PC-9 (cell line): ENCODE measurements around the gene DAAM1. TPM values are rescaled to one million over a fixed set of nuclear protein-coding genes. Genes with fewer than 3 reads are reported as not detected.

ENCODE experiments used
- BruUV-seq: library from RNA; stranded (reverse); fragments of 400-500 nt; replicated peaks from 2 replicates; lab custom pipeline; 2021; lab: Mats Ljungman, UMichigan
- CTCF ChIA-PET: fragments of 300-600 bp; sonication (Branson Sonifier 250); formaldehyde crosslinking; loops from one replicate; lab custom pipeline; 2022; ENCODE audit warnings: antibody characterized with exemption; lab: Charles Lee
- POLR2A ChIA-PET: fragments of 300-600 bp; sonication (Branson Sonifier 250); formaldehyde crosslinking; loops from one replicate; lab custom pipeline; 2022; ENCODE audit warnings: antibody characterized with exemption; ENCODE audit not compliant: unreplicated experiment; lab: Charles Lee
- DNase-seq, 2 experiments: peaks; one replicate each; pipeline versions ENCODE4 v3.0.0 to v3.0.0-alpha.2; 2015 to 2022; ENCODE audit warnings: mixed read lengths in 1 of 2
- H2AFZ ChIP-seq: fragments of 200-600 bp; sonication (generic); 2 replicates; pipeline ENCODE4 v1.8.1; 2017; ENCODE audit warnings: antibody characterized with exemption
- H3F3A ChIP-seq: fragments of 200-600 bp; sonication (generic); 2 replicates; pipeline ENCODE4 v1.8.1; 2017; ENCODE audit warnings: antibody characterized with exemption, mild to moderate bottlenecking, low read depth; ENCODE audit not compliant: insufficient read depth
- H3K27ac ChIP-seq: fragments of 200-600 bp; sonication (generic); 2 replicates; pipeline ENCODE4 v1.6.1; 2016; ENCODE audit warnings: mixed run types
- H3K27me3 ChIP-seq: fragments of 200-600 bp; sonication (generic); 2 replicates; pipeline ENCODE4 v1.6.1; 2016; ENCODE audit warnings: low read depth, mixed run types; ENCODE audit not compliant: insufficient read depth
- H3K36me3 ChIP-seq: fragments of 200-600 bp; sonication (generic); 2 replicates; pipeline ENCODE4 v1.6.1; 2016; ENCODE audit warnings: low read depth, mixed run types
- H3K4me1 ChIP-seq: fragments of 200-600 bp; sonication (generic); replicated peaks from 2 replicates; pipeline ENCODE4 v1.6.1; 2016; ENCODE audit warnings: mixed run types; ENCODE audit not compliant: insufficient read depth
- H3K4me2 ChIP-seq: fragments of 200-600 bp; sonication (generic); 2 replicates; pipeline ENCODE4 v1.6.1; 2017; ENCODE audit warnings: mixed run types
- H3K4me3 ChIP-seq: fragments of 200-600 bp; sonication (generic); 2 replicates; pipeline ENCODE4 v1.6.1; 2016; ENCODE audit warnings: mixed run types
- H3K79me2 ChIP-seq: fragments of 200-600 bp; sonication (generic); 2 replicates; pipeline ENCODE4 v1.6.1; 2017; ENCODE audit warnings: low read depth, mixed run types
- H3K9me2 ChIP-seq: fragments of 200-600 bp; sonication (generic); 2 replicates; pipeline ENCODE4 v1.8.1; 2017; ENCODE audit warnings: mild to moderate bottlenecking; ENCODE audit not compliant: insufficient read depth
- H3K9me3 ChIP-seq: fragments of 200-600 bp; sonication (generic); 2 replicates; pipeline ENCODE4 v1.8.1; 2016; ENCODE audit warnings: low read depth; ENCODE audit not compliant: insufficient read depth
- H4K20me1 ChIP-seq: fragments of 200-600 bp; sonication (generic); 2 replicates; pipeline ENCODE4 v1.8.1; 2017; ENCODE audit not compliant: insufficient read depth
- CTCF ChIP-seq: fragments of 200-600 bp; sonication (generic); conservative IDR thresholded peaks from 2 replicates; pipeline ENCODE4 v1.6.1; 2017; ENCODE audit warnings: mixed run types, antibody characterized with exemption, mild to moderate bottlenecking, moderate library complexity
- EZH2 ChIP-seq: fragments of 200-600 bp; sonication (generic); IDR thresholded peaks from 2 replicates; pipeline ENCODE4 v1.8.0; 2017; ENCODE audit warnings: antibody characterized with exemption, low read depth
- intact Hi-C: fragments of 100-400 bp; cut with micrococcal nuclease; formaldehyde crosslinking; loops from one replicate; pipeline ENCODE4 v1.10.0; 2022; ENCODE audit not compliant: unreplicated experiment
- total RNA-seq: library from RNA; stranded (reverse); gene quantifications from 2 replicates; pipeline ENCODE4 v1.2.3, GENCODE V29; 2021

The DAAM1 gene
- total RNA-seq, 1 experiment from 2014 or later = 70.7 TPM

GRCh38 chr14:59251811-59252771 lies 63.6 kb downstream of the DAAM1 start:
- no TSS peak for BruUV-seq
- ChIA-PET CTCF (interaction anchor here (1.3 kb wide), 1 partner anchor 15 kb away, joined by 3 read pairs; no protein-coding TSS in a partner anchor), POLR2A (no interaction called here)

GRCh38 chr14:59252772-59253500 lies 64.5 kb downstream of the DAAM1 start:
- 0 out of 2 replicates have a peak, but pooled peaks cover 1% of the 10 kb centered on the region for H3K79me2 ChIP-seq
- intact Hi-C loops = no loop called here
- CTCF ChIA-PET = interaction anchor here (1.3 kb wide), 1 partner anchor 14 kb away, joined by 3 read pairs; no protein-coding TSS in a partner anchor

More at GRCh38 chr14:59251811-59252771, 63.6 kb downstream of the DAAM1 start:
- 0 out of 2 replicates have a peak, but pooled peaks cover 4% of the 10 kb centered on the region for H3K79me2 ChIP-seq
- no peaks in the 10 kb centered on the region for H4K20me1 ChIP-seq
- H3K4me1 ChIP-seq = 0 out of 2 replicates have a peak, but pooled peaks cover 7% of the 10 kb centered on the region
- TF ChIP-seq EZH2 (no peak), CTCF (no peak)
- H3F3A ChIP-seq = no peaks in the 10 kb centered on the region
- H3K9me3 ChIP-seq = no peaks in the 10 kb centered on the region
- H2AFZ ChIP-seq = no peak overlapping the region
- H3K4me2 ChIP-seq = no peak overlapping the region
- H3K4me3 ChIP-seq = no peak overlapping the region
- DNase-seq = no peak
- no peak overlapping the region for H3K27ac ChIP-seq
- intact Hi-C loops = no loop called here
- H3K36me3 ChIP-seq = no peaks in the 10 kb centered on the region
- no peaks in the 10 kb centered on the region for H3K27me3 ChIP-seq
- H3K9me2 ChIP-seq = no peaks in the 10 kb centered on the region

More at GRCh38 chr14:59252772-59253500, 64.5 kb downstream of the DAAM1 start:
- Histone ChIP-seq H3K27me3 (no peaks in the 10 kb centered on the region), H4K20me1 (no peaks in the 10 kb centered on the region), H3F3A (no peaks in the 10 kb centered on the region), H3K9me3 (no peaks in the 10 kb centered on the region), H3K4me3 (no peak overlapping the region), H2AFZ (no peak overlapping the region), H3K4me2 (no peak overlapping the region), H3K36me3 (no peaks in the 10 kb centered on the region), H3K4me1 (0 out of 2 replicates have a peak, but pooled peaks cover 4% of the 10 kb centered on the region), H3K9me2 (no peaks in the 10 kb centered on the region), H3K27ac (no peak overlapping the region)
- POLR2A ChIA-PET = no interaction called here
- no peak for TF ChIP-seq CTCF
- TF ChIP-seq EZH2 = no peak
- BruUV-seq = no TSS peak
- DNase-seq = no peak
